Testis (tissue), 2 donors: ENCODE data around the gene PUSL1.

Experiments used
- POLR2A ChIP-seq: fragments of 450-650 bp; IDR thresholded peaks from one replicate; pipeline ENCODE4 v1.6.1; 2017; ENCODE audit warnings: antibody characterized with exemption, mild to moderate bottlenecking, moderate library complexity
- TF ChIP-seq, protein P1 (sequence below), 3 experiments: fragments of 450-650 bp in 2 of 3; fragments of 200-600 bp in 1 of 3; sonication (generic) in 1 of 3; IDR thresholded peaks; one replicate each; pipeline ENCODE4 v1.5.1; 2016 to 2019; ENCODE audit warnings: antibody characterized with exemption in 3 of 3, mild to moderate bottlenecking in 2 of 3, moderate library complexity in 1 of 3

- TF ChIP-seq, protein P1, sequence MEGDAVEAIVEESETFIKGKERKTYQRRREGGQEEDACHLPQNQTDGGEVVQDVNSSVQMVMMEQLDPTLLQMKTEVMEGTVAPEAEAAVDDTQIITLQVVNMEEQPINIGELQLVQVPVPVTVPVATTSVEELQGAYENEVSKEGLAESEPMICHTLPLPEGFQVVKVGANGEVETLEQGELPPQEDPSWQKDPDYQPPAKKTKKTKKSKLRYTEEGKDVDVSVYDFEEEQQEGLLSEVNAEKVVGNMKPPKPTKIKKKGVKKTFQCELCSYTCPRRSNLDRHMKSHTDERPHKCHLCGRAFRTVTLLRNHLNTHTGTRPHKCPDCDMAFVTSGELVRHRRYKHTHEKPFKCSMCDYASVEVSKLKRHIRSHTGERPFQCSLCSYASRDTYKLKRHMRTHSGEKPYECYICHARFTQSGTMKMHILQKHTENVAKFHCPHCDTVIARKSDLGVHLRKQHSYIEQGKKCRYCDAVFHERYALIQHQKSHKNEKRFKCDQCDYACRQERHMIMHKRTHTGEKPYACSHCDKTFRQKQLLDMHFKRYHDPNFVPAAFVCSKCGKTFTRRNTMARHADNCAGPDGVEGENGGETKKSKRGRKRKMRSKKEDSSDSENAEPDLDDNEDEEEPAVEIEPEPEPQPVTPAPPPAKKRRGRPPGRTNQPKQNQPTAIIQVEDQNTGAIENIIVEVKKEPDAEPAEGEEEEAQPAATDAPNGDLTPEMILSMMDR (IDR thresholded peaks at IDR 0.05) = no peak
- TF ChIP-seq POLR2A = no peak
Measured at GRCh38 chr1:1340791-1341548, 32.6 kb downstream of the PUSL1 start.
